ENCODE data around the gene RHOD.

GRCh38 chr11:67062526-67063373 lies 6.1 kb downstream of the RHOD start:
- TF ChIP-seq CTCF (IDR thresholded peaks at IDR 0.05) = no peak
- no peak for TF ChIP-seq POLR2A (IDR thresholded peaks at IDR 0.05)

Data from uterus (tissue), 2 donors.